Measurements from ENCODE around the gene PTGDR2.

Gene PTGDR2

GRCh38 chr11:60897496-60897895 is 41.7 kb upstream of the PTGDR2 start:
- H3K4me3 ChIP-seq (ENCODE audit: low read depth, low read length): no peak overlapping the region
- TF ChIP-seq CTCF (IDR thresholded peaks at IDR 0.05; ENCODE audit: low read depth, low read length): no peak

- no peak overlapping the region for H3K4me3 ChIP-seq (ENCODE audit: low read depth, low read length)
- no peak for TF ChIP-seq CTCF (IDR thresholded peaks at IDR 0.05; ENCODE audit: low read depth, low read length)
These were observed 39.9 kb upstream of the PTGDR2 start for GRCh38 chr11:60895687-60896086.

DNA sequence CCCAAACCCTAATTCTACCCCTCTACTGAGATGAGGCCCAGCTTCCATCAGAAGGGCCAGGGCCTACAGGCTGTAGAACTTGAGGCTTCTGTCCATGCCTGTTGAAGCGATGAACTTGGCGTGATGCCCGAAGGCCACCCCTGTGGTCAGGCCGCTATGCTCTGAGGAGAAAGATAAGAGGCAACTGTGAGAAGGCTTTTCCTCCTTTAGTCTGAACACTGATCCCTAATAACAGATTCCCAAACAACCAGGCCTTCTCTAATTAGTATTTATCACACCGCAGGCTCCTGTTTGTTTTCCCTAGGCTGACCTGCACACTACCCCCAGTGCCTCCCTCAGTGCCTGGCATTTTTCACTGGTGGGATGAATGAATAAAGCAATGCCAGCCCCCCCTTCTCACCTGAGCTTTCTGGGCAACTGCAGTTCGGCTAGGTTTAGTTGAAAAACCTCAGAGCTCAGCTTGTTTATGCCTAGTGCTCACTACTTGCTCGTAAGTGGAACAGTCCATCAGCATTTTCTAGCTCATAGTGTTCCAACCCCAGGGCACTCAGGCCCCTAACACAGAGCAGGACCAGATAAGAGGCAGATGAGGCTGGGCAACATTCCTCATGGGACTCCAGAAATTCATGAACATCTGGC is 35.5 kb upstream of the PTGDR2 start:
- TF ChIP-seq CTCF (IDR thresholded peaks at IDR 0.05; ENCODE audit: low read depth, low read length): no peak
- no peak overlapping the region for H3K4me3 ChIP-seq (ENCODE audit: low read depth, low read length)

GRCh38 chr11:60890696-60891095 is 34.9 kb upstream of the PTGDR2 start:
- H3K4me3 ChIP-seq (ENCODE audit: low read depth, low read length): no peak overlapping the region
- TF ChIP-seq CTCF (IDR thresholded peaks at IDR 0.05; ENCODE audit: low read depth, low read length): no peak

DNA sequence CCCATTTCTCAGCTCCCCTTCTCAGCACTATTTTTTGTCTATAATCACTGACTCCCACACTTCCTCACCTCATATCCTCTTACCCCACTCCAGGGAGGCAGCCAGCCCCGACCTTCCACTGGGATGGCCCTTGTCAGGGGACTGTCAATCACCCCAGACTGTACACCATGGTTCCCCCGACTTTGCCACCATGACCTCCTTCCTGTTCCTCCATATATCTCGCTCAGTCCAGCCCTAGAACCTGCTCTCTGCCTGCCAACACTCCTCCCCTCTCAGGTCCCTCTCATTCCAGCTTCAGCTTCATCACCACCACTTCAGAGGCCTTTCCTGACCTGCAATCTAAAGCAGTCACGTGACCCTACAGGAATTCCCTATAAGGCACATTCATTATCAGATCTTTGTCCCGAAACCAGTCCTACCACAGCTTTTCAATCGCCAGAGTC is 34.1 kb upstream of the PTGDR2 start:
- H3K4me3 ChIP-seq (ENCODE audit: low read depth, low read length): no peak overlapping the region
- no peak for TF ChIP-seq CTCF (IDR thresholded peaks at IDR 0.05; ENCODE audit: low read depth, low read length)

DNA sequence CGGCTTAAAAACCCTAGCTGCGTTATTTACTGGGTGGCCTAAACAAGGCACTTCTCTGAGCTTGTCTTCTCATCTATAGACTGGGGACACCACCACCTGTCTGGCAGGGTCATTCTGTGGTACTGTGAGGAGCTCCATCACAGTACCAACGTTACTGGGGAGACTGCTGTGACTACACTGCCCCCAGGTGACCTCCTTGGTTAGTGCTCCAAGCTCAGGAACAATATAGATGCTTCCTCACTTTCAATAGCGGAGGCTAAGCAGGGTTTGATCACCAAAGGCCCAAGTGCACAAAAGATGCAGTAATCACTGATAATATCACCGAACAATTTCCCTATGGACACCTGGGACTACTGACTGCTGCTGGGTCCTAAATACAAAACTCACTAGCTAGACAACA is 31.8 kb upstream of the PTGDR2 start:
- peak; percentile 69 for TF ChIP-seq CTCF (IDR thresholded peaks at IDR 0.05; ENCODE audit: low read depth, low read length)
- no peak overlapping the region for H3K4me3 ChIP-seq (ENCODE audit: low read depth, low read length)

DNA sequence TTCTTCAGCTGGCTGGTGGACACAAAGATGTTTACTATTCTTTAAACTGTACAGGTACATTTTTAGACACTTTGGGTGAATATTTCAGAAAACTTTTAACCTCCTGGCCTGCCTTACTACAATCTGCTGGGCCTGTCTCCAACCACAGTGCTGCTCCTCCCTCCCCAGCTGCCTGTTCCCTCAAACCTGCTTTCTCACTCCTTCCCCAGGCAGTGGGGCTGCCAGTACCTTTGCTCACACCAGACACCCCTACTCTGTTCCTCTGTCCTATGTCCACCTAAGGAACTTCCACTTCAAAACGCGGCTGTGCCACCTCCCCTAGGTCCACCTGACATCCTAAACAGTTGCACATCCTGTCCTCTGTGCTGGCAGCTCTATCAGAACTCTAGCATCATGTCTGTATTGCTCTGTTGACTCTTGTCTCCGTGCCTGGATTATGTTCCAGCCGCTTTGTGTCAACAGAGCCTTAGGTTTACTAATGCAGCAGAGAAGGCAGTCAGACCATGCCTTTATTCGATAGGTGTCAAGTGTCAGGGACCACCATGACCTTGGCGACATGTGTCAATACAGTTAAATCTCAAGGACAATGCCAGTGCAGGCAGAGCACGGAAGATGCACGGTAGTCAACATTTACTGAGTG is 25.0 kb upstream of the PTGDR2 start:
- H3K4me3 ChIP-seq (ENCODE audit: low read depth, low read length): no peak overlapping the region
- TF ChIP-seq CTCF (IDR thresholded peaks at IDR 0.05; ENCODE audit: low read depth, low read length): no peak

Measured in WI38 (cell line).